ENCODE measurements around the gene MSN. TPM values are rescaled to one million over a fixed set of nuclear protein-coding genes. Genes with fewer than 3 reads are reported as not detected.

Gene MSN
- total and polyA plus RNA-seq, 2 of the 13 experiments (the other 11 are each of a cell fraction or from before 2014, with no cell fraction given) = 0.15 TPM; not detected in 1

GRCh38 chrX:65673857-65674203 lies 6.4 kb downstream of the MSN start (continued):
- TF ChIP-seq ZNF639 (CRISPR knock-in tag; conservative IDR thresholded peaks at IDR 0.05) (no peak), GABPB1 (CRISPR knock-in tag; IDR thresholded peaks at IDR 0.05) (no peak), KAT7 (CRISPR knock-in tag; IDR thresholded peaks at IDR 0.05; ENCODE audit: borderline replicate concordance) (no peak)

- intact Hi-C loops (cut with micrococcal nuclease; ENCODE audit: unreplicated experiment) (no loop called here), in situ Hi-C loops (cut with HindIII; ENCODE audit: extremely low pct_ligation_motif_present, low pct_unique_long_range_greater_than_20kb) (no loop called here)
- Histone ChIP-seq H3K9me3 (ENCODE audit: low read length) (no peaks in the 10 kb centered on the region), H3K4me2 (ENCODE audit: low read depth, low read length) (no peak overlapping the region), H3K27ac (ENCODE audit: extremely low read length, insufficient read depth, low read length) (no peak overlapping the region), H2AFZ (ENCODE audit: low read length) (no peak overlapping the region), H3K79me2 (ENCODE audit: insufficient read depth, low read length) (no peaks in the 10 kb centered on the region), H3K4me3 (replicated peaks in 1 of 3; ENCODE audit: insufficient read depth in 1 of 3, low read depth in 2 of 3, low read length in 3 of 3) (no peak overlapping the region), H3K36me3 (replicated peaks in 1 of 2; ENCODE audit: control insufficient read depth in 1 of 2, insufficient read depth in 2 of 2, low read length in 2 of 2) (no peaks in the 10 kb centered on the region), H4K20me1 (ENCODE audit: insufficient read depth, low read length) (no peaks in the 10 kb centered on the region), H3K4me1 (ENCODE audit: insufficient read depth, low read length) (no peaks in the 10 kb centered on the region), H3K27me3 (ENCODE audit: control insufficient read depth in 1 of 2, insufficient read depth in 2 of 2, low read length in 2 of 2) (no peaks in the 10 kb centered on the region), H3K9ac (ENCODE audit: insufficient read depth, low read depth, low read length) (no peak overlapping the region)
- 18% methylated on average over 5 of the region's 6 CpGs for WGBS (ENCODE audit: low lambda C conversion rate)
- FAIRE-seq (no peak), DNase-seq (ENCODE audit: low spot score) (no peak), ATAC-seq (no peak)
- no TSS peak for BruUV-seq (replicated peaks)
- CTCF ChIA-PET (ENCODE audit: low intra/inter-chr PET ratio, low total read pairs) = no interaction called here
- POLR2A ChIA-PET = no interaction called here
- TF ChIP-seq FIP1L1 (IDR thresholded peaks at IDR 0.05; ENCODE audit: borderline replicate concordance, insufficient read depth, low read depth, low read length) (no peak), NFIB (CRISPR knock-in tag; IDR thresholded peaks at IDR 0.05; ENCODE audit: borderline replicate concordance) (no peak), ZNF318 (CRISPR knock-in tag; IDR thresholded peaks at IDR 0.05) (no peak), MYNN (CRISPR knock-in tag; IDR thresholded peaks at IDR 0.05; ENCODE audit: low read depth) (no peak), NCOA5 (CRISPR knock-in tag; IDR thresholded peaks at IDR 0.05) (no peak), ZNF597 (CRISPR knock-in tag; IDR thresholded peaks at IDR 0.05) (no peak), FOXJ3 (CRISPR knock-in tag; IDR thresholded peaks at IDR 0.05; ENCODE audit: borderline replicate concordance) (no peak), TFDP2 (CRISPR knock-in tag; IDR thresholded peaks at IDR 0.05) (no peak)
Observed at GRCh38 chrX:65674204-65674893, 6.9 kb downstream of the MSN start.

Data from HepG2 (cell line).